ENCODE measurements around the gene C19orf53.
"Not testable (repeated sequence)": the region's sequence is repeated elsewhere in the genome, so short reads cannot be mapped to it uniquely, and the experiment has no call there.

Gene C19orf53

GRCh38 chr19:13774217-13775191, at the start of gene C19orf53:
Gene C19orf53 (plus strand): TSS chr19:13774456. CDS start chr19:13774478, 22 bp downstream.
- peak; percentile 89 for DNase-seq (ENCODE audit: low read depth)

GRCh38 chr19:13726323-13726722, 47.9 kb upstream of the C19orf53 start:
- no peak for DNase-seq (ENCODE audit: low read depth)

- no peak for DNase-seq (ENCODE audit: low read depth)
These were observed 46.5 kb upstream of the C19orf53 start for GRCh38 chr19:13727798-13728197.

- DNase-seq (ENCODE audit: low read depth), result peak; percentile 29
These were observed 44.4 kb upstream of the C19orf53 start for GRCh38 chr19:13729859-13730258.

- DNase-seq (ENCODE audit: low read depth), result peak; percentile 91
These were observed 42.9 kb upstream of the C19orf53 start for GRCh38 chr19:13731147-13731964.

- DNase-seq (ENCODE audit: low read depth), result no peak
These were observed 41.9 kb upstream of the C19orf53 start for GRCh38 chr19:13732337-13732736.

GRCh38 chr19:13734751-13735150, 39.5 kb upstream of the C19orf53 start:
- DNase-seq (ENCODE audit: low read depth), result no peak

- no peak for DNase-seq (ENCODE audit: low read depth)
These were observed 36.2 kb upstream of the C19orf53 start for GRCh38 chr19:13738073-13738472.

- no peak for DNase-seq (ENCODE audit: low read depth)
These were observed 32.4 kb upstream of the C19orf53 start for GRCh38 chr19:13741893-13742292.

GRCh38 chr19:13742756-13743155, 31.5 kb upstream of the C19orf53 start:
- DNase-seq (ENCODE audit: low read depth), result no peak

- DNase-seq (ENCODE audit: low read depth), result no peak
These were observed 30.1 kb upstream of the C19orf53 start for GRCh38 chr19:13744174-13744573.

GRCh38 chr19:13747098-13747453, 27.2 kb upstream of the C19orf53 start:
- DNase-seq (ENCODE audit: low read depth), result no peak

GRCh38 chr19:13748169-13748828, 26.0 kb upstream of the C19orf53 start:
- peak; percentile 53 for DNase-seq (ENCODE audit: low read depth)

- no peak for DNase-seq (ENCODE audit: low read depth)
These were observed 22.8 kb upstream of the C19orf53 start for GRCh38 chr19:13751436-13751835.

- DNase-seq (ENCODE audit: low read depth), result not testable (repeated sequence)
These were observed 20.6 kb upstream of the C19orf53 start for GRCh38 chr19:13753622-13754021.

GRCh38 chr19:13756210-13756609, 18.0 kb upstream of the C19orf53 start:
- no peak for DNase-seq (ENCODE audit: low read depth)

GRCh38 chr19:13757805-13758772, 16.2 kb upstream of the C19orf53 start:
- no peak for DNase-seq (ENCODE audit: low read depth)

- DNase-seq (ENCODE audit: low read depth), result no peak
These were observed 15.5 kb upstream of the C19orf53 start for GRCh38 chr19:13758795-13759194.

GRCh38 chr19:13761423-13761822, 12.8 kb upstream of the C19orf53 start:
- DNase-seq (ENCODE audit: low read depth), result no peak

GRCh38 chr19:13762635-13763235, 11.5 kb upstream of the C19orf53 start:
- DNase-seq (ENCODE audit: low read depth), result no peak

GRCh38 chr19:13763265-13763664, 11.0 kb upstream of the C19orf53 start:
- DNase-seq (ENCODE audit: low read depth), result no peak

All from fibroblast of gingiva (primary cell).